GM13976 (cell line): ENCODE results near the gene SHC3.

Experiments used
- DNase-seq: peaks from one replicate; pipeline ENCODE4 v3.0.0; 2012; ENCODE audit warnings: low spot score
- CTCF ChIP-seq: IDR thresholded peaks from 2 replicates; pipeline ENCODE4 v1.5.1; 2012; ENCODE audit warnings: borderline replicate concordance, mild to moderate bottlenecking; ENCODE audit not compliant: insufficient read depth; ENCODE audit errors: extremely low read depth, missing control alignments, control extremely low read depth
- in situ Hi-C: fragments of 300-500 bp; cut with MboI; formaldehyde crosslinking; loops from one replicate; pipeline ENCODE4 v1.12.0; 2022; ENCODE audit warnings: low sequenced_read_pairs, mixed read lengths, inconsistent platforms; ENCODE audit not compliant: unreplicated experiment

The SHC3 gene

GRCh38 chr9:88986776-88987175 is 191.8 kb downstream of the SHC3 start:
- in situ Hi-C loops, result no loop called here
- DNase-seq, result no peak
- TF ChIP-seq CTCF, result no peak

- in situ Hi-C loops, result no loop called here
Observed at GRCh38 chr9:88985616-88986015, 193.0 kb downstream of the SHC3 start.

GRCh38 chr9:88984543-88984883 is 194.1 kb downstream of the SHC3 start:
- no peak for DNase-seq
- no peak for TF ChIP-seq CTCF
- in situ Hi-C loops, result no loop called here

More at GRCh38 chr9:88985616-88986015, 193.0 kb downstream of the SHC3 start:
- DNase-seq, result no peak
- no peak for TF ChIP-seq CTCF

GRCh38 chr9:88983865-88984542 is 194.6 kb downstream of the SHC3 start:
- in situ Hi-C loops, result no loop called here
- no peak for TF ChIP-seq CTCF
- DNase-seq, result no peak

GRCh38 chr9:88980740-88981203 is 197.8 kb downstream of the SHC3 start:
- no peak for TF ChIP-seq CTCF
- DNase-seq, result no peak
- in situ Hi-C loops, result no loop called here

GRCh38 chr9:88979791-88980190 is 198.8 kb downstream of the SHC3 start:
- no peak for TF ChIP-seq CTCF
- in situ Hi-C loops, result no loop called here
- DNase-seq, result no peak
